Measurements from ENCODE around the gene DLGAP4.

The DLGAP4 gene

DNA sequence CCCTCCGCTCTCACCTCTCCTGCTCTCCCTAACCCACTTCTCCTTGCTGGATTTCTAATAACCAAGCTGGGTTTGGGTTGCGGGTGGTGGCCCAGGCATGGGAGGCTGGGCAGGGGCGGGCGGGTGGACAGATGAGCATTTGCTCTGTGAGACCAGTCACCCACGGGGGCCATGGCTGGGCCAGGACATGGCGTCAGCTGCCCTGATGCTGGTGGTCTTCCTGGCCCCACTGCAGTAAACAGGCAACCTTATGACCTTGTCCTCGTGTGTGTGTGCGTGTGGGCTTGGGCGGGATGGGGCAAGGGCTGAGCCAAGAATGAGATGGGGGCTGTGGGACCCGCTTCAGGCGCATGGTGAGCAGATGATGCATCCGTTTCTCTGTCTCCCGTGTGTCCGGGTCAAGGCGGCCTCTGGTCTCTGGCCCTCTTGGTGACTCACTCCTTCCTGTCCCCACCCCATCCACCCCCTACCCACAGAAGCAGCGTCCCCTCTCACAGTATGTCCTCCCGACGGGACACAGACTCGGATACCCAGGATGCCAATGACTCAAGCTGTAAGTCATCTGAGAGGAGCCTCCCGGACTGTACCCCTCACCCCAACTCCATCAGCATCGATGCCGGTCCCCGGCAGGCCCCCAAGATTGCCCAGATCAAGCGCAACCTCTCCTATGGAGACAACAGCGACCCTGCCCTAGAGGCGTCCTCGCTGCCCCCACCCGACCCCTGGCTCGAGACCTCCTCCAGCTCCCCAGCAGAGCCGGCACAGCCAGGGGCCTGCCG lies 193.8 kb downstream of the DLGAP4 start:
- ATAC-seq, result peak; percentile 64
- TF ChIP-seq TCF4 (CRISPR knock-in tag; IDR thresholded peaks at IDR 0.05; ENCODE audit: borderline replicate concordance) (no peak), ZNF565 (CRISPR knock-in tag; conservative IDR thresholded peaks at IDR 0.05; ENCODE audit: low read depth) (no peak), ESRRG (CRISPR knock-in tag; IDR thresholded peaks at IDR 0.05) (no peak), ARNTL (CRISPR knock-in tag; IDR thresholded peaks at IDR 0.05; ENCODE audit: borderline replicate concordance, low read depth) (no peak), GLIS3 (CRISPR knock-in tag; IDR thresholded peaks at IDR 0.05) (no peak)

DNA sequence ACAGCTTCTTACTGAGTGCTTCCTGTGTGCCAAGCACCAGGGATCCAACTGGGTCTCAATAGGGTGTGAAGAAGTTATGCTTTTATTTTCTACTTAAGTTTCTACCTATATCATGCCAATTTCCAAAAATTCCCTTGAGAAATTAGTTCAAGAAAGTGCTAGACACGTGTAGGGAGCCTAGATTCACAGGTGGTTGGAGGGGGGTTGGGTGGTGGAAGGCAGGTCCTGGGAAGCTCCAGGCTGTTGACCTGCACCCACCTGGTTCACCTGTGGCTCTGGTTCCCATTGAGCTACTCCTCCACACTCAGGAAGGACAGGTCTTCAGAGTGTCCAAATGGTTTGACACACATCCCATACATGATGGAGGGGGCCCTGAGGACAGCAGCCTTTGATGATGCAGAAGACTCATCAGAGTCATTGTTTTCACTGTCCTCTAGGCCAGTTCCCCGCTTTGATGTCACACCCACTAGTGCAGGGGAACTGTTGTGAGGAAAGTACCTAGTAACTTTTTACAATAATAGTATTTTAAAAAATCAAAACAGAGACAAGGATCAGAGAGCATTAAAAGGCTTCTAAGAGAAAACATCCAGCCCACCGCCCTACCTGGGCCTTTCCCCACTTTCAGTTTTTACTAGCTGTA lies 195.3 kb downstream of the DLGAP4 start:
- TF ChIP-seq ZFP3 (CRISPR knock-in tag; IDR thresholded peaks at IDR 0.05), result no peak
- no peak for TF ChIP-seq BACH2 (CRISPR knock-in tag; IDR thresholded peaks at IDR 0.05; ENCODE audit: borderline replicate concordance)
- no peak for TF ChIP-seq CSDC2 (CRISPR knock-in tag; IDR thresholded peaks at IDR 0.05)
- TF ChIP-seq, protein P1, sequence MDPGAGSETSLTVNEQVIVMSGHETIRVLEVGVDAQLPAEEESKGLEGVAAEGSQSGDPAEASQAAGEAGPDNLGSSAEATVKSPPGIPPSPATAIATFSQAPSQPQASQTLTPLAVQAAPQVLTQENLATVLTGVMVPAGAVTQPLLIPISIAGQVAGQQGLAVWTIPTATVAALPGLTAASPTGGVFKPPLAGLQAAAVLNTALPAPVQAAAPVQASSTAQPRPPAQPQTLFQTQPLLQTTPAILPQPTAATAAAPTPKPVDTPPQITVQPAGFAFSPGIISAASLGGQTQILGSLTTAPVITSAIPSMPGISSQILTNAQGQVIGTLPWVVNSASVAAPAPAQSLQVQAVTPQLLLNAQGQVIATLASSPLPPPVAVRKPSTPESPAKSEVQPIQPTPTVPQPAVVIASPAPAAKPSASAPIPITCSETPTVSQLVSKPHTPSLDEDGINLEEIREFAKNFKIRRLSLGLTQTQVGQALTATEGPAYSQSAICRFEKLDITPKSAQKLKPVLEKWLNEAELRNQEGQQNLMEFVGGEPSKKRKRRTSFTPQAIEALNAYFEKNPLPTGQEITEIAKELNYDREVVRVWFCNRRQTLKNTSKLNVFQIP (CRISPR knock-in tag; IDR thresholded peaks at IDR 0.05; ENCODE audit: borderline replicate concordance, low read depth), result no peak
- TF ChIP-seq TCF4 (CRISPR knock-in tag; IDR thresholded peaks at IDR 0.05; ENCODE audit: borderline replicate concordance), result no peak
- no peak for TF ChIP-seq TOX (CRISPR knock-in tag; IDR thresholded peaks at IDR 0.05; ENCODE audit: borderline replicate concordance)
- TF ChIP-seq ZNF565 (CRISPR knock-in tag; conservative IDR thresholded peaks at IDR 0.05; ENCODE audit: low read depth), result no peak
- TF ChIP-seq OSR1 (CRISPR knock-in tag; IDR thresholded peaks at IDR 0.05), result no peak
- TF ChIP-seq ARNTL (CRISPR knock-in tag; IDR thresholded peaks at IDR 0.05; ENCODE audit: borderline replicate concordance, low read depth), result no peak
- no peak for TF ChIP-seq GLIS3 (CRISPR knock-in tag; IDR thresholded peaks at IDR 0.05)
- TF ChIP-seq ZNF8 (CRISPR knock-in tag; IDR thresholded peaks at IDR 0.05), result no peak
- no peak for TF ChIP-seq PPARA (CRISPR knock-in tag; IDR thresholded peaks at IDR 0.05; ENCODE audit: borderline replicate concordance)
- TF ChIP-seq, protein P2, sequence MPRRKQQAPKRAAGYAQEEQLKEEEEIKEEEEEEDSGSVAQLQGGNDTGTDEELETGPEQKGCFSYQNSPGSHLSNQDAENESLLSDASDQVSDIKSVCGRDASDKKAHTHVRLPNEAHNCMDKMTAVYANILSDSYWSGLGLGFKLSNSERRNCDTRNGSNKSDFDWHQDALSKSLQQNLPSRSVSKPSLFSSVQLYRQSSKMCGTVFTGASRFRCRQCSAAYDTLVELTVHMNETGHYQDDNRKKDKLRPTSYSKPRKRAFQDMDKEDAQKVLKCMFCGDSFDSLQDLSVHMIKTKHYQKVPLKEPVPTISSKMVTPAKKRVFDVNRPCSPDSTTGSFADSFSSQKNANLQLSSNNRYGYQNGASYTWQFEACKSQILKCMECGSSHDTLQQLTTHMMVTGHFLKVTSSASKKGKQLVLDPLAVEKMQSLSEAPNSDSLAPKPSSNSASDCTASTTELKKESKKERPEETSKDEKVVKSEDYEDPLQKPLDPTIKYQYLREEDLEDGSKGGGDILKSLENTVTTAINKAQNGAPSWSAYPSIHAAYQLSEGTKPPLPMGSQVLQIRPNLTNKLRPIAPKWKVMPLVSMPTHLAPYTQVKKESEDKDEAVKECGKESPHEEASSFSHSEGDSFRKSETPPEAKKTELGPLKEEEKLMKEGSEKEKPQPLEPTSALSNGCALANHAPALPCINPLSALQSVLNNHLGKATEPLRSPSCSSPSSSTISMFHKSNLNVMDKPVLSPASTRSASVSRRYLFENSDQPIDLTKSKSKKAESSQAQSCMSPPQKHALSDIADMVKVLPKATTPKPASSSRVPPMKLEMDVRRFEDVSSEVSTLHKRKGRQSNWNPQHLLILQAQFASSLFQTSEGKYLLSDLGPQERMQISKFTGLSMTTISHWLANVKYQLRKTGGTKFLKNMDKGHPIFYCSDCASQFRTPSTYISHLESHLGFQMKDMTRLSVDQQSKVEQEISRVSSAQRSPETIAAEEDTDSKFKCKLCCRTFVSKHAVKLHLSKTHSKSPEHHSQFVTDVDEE (CRISPR knock-in tag; IDR thresholded peaks at IDR 0.05), result no peak
- TF ChIP-seq, protein P3, sequence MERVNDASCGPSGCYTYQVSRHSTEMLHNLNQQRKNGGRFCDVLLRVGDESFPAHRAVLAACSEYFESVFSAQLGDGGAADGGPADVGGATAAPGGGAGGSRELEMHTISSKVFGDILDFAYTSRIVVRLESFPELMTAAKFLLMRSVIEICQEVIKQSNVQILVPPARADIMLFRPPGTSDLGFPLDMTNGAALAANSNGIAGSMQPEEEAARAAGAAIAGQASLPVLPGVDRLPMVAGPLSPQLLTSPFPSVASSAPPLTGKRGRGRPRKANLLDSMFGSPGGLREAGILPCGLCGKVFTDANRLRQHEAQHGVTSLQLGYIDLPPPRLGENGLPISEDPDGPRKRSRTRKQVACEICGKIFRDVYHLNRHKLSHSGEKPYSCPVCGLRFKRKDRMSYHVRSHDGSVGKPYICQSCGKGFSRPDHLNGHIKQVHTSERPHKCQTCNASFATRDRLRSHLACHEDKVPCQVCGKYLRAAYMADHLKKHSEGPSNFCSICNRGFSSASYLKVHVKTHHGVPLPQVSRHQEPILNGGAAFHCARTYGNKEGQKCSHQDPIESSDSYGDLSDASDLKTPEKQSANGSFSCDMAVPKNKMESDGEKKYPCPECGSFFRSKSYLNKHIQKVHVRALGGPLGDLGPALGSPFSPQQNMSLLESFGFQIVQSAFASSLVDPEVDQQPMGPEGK (CRISPR knock-in tag; IDR thresholded peaks at IDR 0.05; ENCODE audit: borderline replicate concordance), result no peak
- no peak for TF ChIP-seq ISL1 (CRISPR knock-in tag; IDR thresholded peaks at IDR 0.05)
- no peak for TF ChIP-seq ZFP30 (CRISPR knock-in tag; IDR thresholded peaks at IDR 0.05)
- TF ChIP-seq SNAI2 (CRISPR knock-in tag; IDR thresholded peaks at IDR 0.05), result no peak
- no peak for ATAC-seq

DNA sequence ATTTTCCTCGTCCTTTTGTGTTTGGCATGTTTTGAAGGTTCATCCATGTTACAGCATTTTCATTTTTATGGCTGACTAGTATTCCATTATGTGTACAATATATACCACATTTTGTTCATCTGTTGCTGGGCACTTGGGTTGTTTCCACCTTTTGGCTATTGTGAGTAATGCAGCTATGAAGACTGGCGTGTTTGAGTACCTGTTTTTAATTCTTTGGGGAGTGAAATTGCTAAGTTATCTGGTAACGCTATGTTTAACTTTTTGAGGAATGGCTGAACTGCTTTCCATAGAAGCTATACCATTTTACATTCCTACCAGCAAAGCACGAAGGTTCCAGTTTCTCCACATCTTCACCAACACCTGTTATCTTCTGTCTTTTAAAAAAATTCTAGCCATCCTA lies 198.2 kb downstream of the DLGAP4 start:
- ATAC-seq, result no peak
- TF ChIP-seq BACH2 (CRISPR knock-in tag; IDR thresholded peaks at IDR 0.05; ENCODE audit: borderline replicate concordance) (no peak), ZC3H10 (CRISPR knock-in tag; IDR thresholded peaks at IDR 0.05) (no peak), ISL1 (CRISPR knock-in tag; IDR thresholded peaks at IDR 0.05) (no peak), ZNF8 (CRISPR knock-in tag; IDR thresholded peaks at IDR 0.05) (no peak), RARB (CRISPR knock-in tag; IDR thresholded peaks at IDR 0.05) (no peak), SNAI2 (CRISPR knock-in tag; IDR thresholded peaks at IDR 0.05) (no peak)
- TF ChIP-seq, protein P4, sequence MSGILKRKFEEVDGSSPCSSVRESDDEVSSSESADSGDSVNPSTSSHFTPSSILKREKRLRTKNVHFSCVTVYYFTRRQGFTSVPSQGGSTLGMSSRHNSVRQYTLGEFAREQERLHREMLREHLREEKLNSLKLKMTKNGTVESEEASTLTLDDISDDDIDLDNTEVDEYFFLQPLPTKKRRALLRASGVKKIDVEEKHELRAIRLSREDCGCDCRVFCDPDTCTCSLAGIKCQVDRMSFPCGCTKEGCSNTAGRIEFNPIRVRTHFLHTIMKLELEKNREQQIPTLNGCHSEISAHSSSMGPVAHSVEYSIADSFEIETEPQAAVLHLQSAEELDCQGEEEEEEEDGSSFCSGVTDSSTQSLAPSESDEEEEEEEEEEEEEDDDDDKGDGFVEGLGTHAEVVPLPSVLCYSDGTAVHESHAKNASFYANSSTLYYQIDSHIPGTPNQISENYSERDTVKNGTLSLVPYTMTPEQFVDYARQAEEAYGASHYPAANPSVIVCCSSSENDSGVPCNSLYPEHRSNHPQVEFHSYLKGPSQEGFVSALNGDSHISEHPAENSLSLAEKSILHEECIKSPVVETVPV (CRISPR knock-in tag; IDR thresholded peaks at IDR 0.05), result no peak
- TF ChIP-seq, protein P1 (CRISPR knock-in tag; IDR thresholded peaks at IDR 0.05; ENCODE audit: borderline replicate concordance, low read depth), result no peak

All from SK-N-SH treated with all-trans-retinoic acid at 6 μM for 48 hours (cell line).